HUDEP-2 (cell line): ENCODE measurements around the gene UNC79.

Experiments used
- DNase-seq, 76 experiments: peaks; one replicate each; lab custom pipeline; 2025; ENCODE audit not compliant: unreplicated experiment in 76 of 76; lab: John Stamatoyannopoulos, UW

Gene UNC79

GRCh38 chr14:93655078-93655750 is 224.5 kb downstream of the UNC79 start:
- DNase-seq = peak in 24 of 76 experiments; percentile 0 to 51 (median 19)

- no peak for DNase-seq
These were observed 227.1 kb downstream of the UNC79 start for GRCh38 chr14:93657875-93658274.

GRCh38 chr14:93663317-93663716 is 232.6 kb downstream of the UNC79 start:
- no peak for DNase-seq

- DNase-seq = no peak
These were observed 234.4 kb downstream of the UNC79 start for GRCh38 chr14:93665169-93665568.

GRCh38 chr14:93669632-93670031 is 238.9 kb downstream of the UNC79 start:
- DNase-seq = no peak

- DNase-seq = no peak
These were observed 243.6 kb downstream of the UNC79 start for GRCh38 chr14:93674343-93674742.

- no peak for DNase-seq
These were observed 244.9 kb downstream of the UNC79 start for GRCh38 chr14:93675651-93676050.

GRCh38 chr14:93676416-93676958 is 245.7 kb downstream of the UNC79 start:
- no peak for DNase-seq

GRCh38 chr14:93682459-93682858 is 251.7 kb downstream of the UNC79 start:
- no peak for DNase-seq

- peak in 25 of 76 experiments; percentile 1 to 33 (median 15) for DNase-seq
These were observed 252.5 kb downstream of the UNC79 start for GRCh38 chr14:93683226-93683625.

GRCh38 chr14:93685121-93685895 is 254.6 kb downstream of the UNC79 start:
- no peak for DNase-seq

GRCh38 chr14:93686268-93686667 is 255.5 kb downstream of the UNC79 start:
- DNase-seq = no peak

- DNase-seq = no peak
These were observed 257.5 kb downstream of the UNC79 start for GRCh38 chr14:93688239-93688666.

GRCh38 chr14:93688820-93689219 is 258.1 kb downstream of the UNC79 start:
- DNase-seq = no peak

- no peak for DNase-seq
These were observed 259.4 kb downstream of the UNC79 start for GRCh38 chr14:93690146-93690545.

GRCh38 chr14:93691042-93691780 is 260.5 kb downstream of the UNC79 start:
- DNase-seq = no peak

- DNase-seq = no peak
These were observed 263.2 kb downstream of the UNC79 start for GRCh38 chr14:93693914-93694313.

GRCh38 chr14:93700928-93701327 is 270.2 kb downstream of the UNC79 start:
- no peak for DNase-seq

GRCh38 chr14:93701562-93701961 is 270.8 kb downstream of the UNC79 start:
- DNase-seq = no peak

GRCh38 chr14:93702946-93703345 is 272.2 kb downstream of the UNC79 start:
- no peak for DNase-seq

- no peak for DNase-seq
These were observed 273.2 kb downstream of the UNC79 start for GRCh38 chr14:93703941-93704340.
